Right ventricle myocardium superior (tissue), 1 donor: ENCODE results near the gene ABTB1. TPM values are rescaled to one million over a fixed set of nuclear protein-coding genes. Genes with fewer than 3 reads are reported as not detected.
"Not testable (repeated sequence)": the region's sequence is repeated elsewhere in the genome, so short reads cannot be mapped to it uniquely, and the experiment has no call there.

ENCODE experiments used
- ATAC-seq: fragments of 200-7000 bp; cut with Tn5 transposase; one replicate; pipeline ENCODE4 v1.9.1; 2020; ENCODE audit warnings: mild to moderate bottlenecking; ENCODE audit not compliant: poor library complexity
- DNase-seq: peaks from one replicate; pipeline ENCODE4 v3.0.0-alpha.2; 2020
- intact Hi-C: fragments of 100-400 bp; cut with DNase I; formaldehyde crosslinking; loops from one replicate; pipeline ENCODE4 v1.11.2; 2022
- total RNA-seq: library from RNA; stranded (reverse); fragmentation: NEBNext Ultra II Directional; extraction: Animal tissue kit (Norgen Biotek cat#: 25700); gene quantifications from one replicate; pipeline ENCODE4 v1.2.1, GENCODE V29; 2021
- donor health status: DM: no; HTN: yes; CAD: no; lungs with severe emphysema.

ABTB1 gene
- total RNA-seq, 1 donor from 2014 or later: 33.0 TPM

- no peak for DNase-seq
- intact Hi-C loops: no loop called here
- ATAC-seq: no peak
Measured at GRCh38 chr3:127646501-127647046, 26.2 kb upstream of the ABTB1 start.

- intact Hi-C loops: no loop called here
- ATAC-seq: no peak
Measured at GRCh38 chr3:127647166-127647844, 25.4 kb upstream of the ABTB1 start.

GRCh38 chr3:127647845-127648204 is 24.9 kb upstream of the ABTB1 start:
- DNase-seq: no peak
- intact Hi-C loops: no loop called here

More at GRCh38 chr3:127647166-127647844, 25.4 kb upstream of the ABTB1 start:
- no peak for DNase-seq

GRCh38 chr3:127650236-127650635 is 22.5 kb upstream of the ABTB1 start:
- intact Hi-C loops: loop anchor here (5.0 kb wide), 2 partner anchors 177 to 322 kb away; no protein-coding TSS in a partner anchor
- DNase-seq (no peak), ATAC-seq (no peak)

More at GRCh38 chr3:127647845-127648204, 24.9 kb upstream of the ABTB1 start:
- ATAC-seq: no peak

- no peak for ATAC-seq
- intact Hi-C loops: loop anchor here (5.0 kb wide), 2 partner anchors 176 to 321 kb away; no protein-coding TSS in a partner anchor
- no peak for DNase-seq
Measured at GRCh38 chr3:127651516-127652172, 21.1 kb upstream of the ABTB1 start.

- intact Hi-C loops: loop anchor here (5.0 kb wide), 2 partner anchors 175 to 320 kb away; no protein-coding TSS in a partner anchor
- DNase-seq: peak; percentile 61
- ATAC-seq: peak; percentile 93
Measured at GRCh38 chr3:127652246-127652995, 20.3 kb upstream of the ABTB1 start.

GRCh38 chr3:127654374-127654773 is 18.4 kb upstream of the ABTB1 start:
- intact Hi-C loops: loop anchor here (5.0 kb wide), 2 partner anchors 173 to 318 kb away; no protein-coding TSS in a partner anchor
- ATAC-seq: no peak
- DNase-seq: no peak

GRCh38 chr3:127654993-127655392 is 17.8 kb upstream of the ABTB1 start:
- ATAC-seq, DNase-seq: not testable (repeated sequence)
- intact Hi-C loops: loop anchor here (5.0 kb wide), 2 partner anchors 172 to 317 kb away; no protein-coding TSS in a partner anchor

GRCh38 chr3:127655641-127656040 is 17.1 kb upstream of the ABTB1 start:
- no peak for ATAC-seq
- DNase-seq: no peak
- intact Hi-C loops: no loop called here

GRCh38 chr3:127656906-127657305 is 15.8 kb upstream of the ABTB1 start:
- DNase-seq (no peak), ATAC-seq (no peak)
- intact Hi-C loops: no loop called here

GRCh38 chr3:127658234-127658633 is 14.5 kb upstream of the ABTB1 start:
- ATAC-seq: no peak
- intact Hi-C loops: no loop called here
- DNase-seq: no peak

GRCh38 chr3:127660621-127661251 is 12.0 kb upstream of the ABTB1 start:
- no peak for ATAC-seq
- no peak for DNase-seq
- intact Hi-C loops: no loop called here

GRCh38 chr3:127661600-127661999 is 11.2 kb upstream of the ABTB1 start:
- intact Hi-C loops: no loop called here
- ATAC-seq (no peak), DNase-seq (no peak)

- no peak for DNase-seq
- no peak for ATAC-seq
- intact Hi-C loops: no loop called here
Measured at GRCh38 chr3:127662001-127662469, 10.7 kb upstream of the ABTB1 start.

GRCh38 chr3:127663151-127663550 is 9.6 kb upstream of the ABTB1 start:
- intact Hi-C loops: no loop called here
- no peak for ATAC-seq
- DNase-seq: no peak

GRCh38 chr3:127665165-127665564 is 7.6 kb upstream of the ABTB1 start:
- no peak for DNase-seq
- ATAC-seq: no peak
- intact Hi-C loops: no loop called here

GRCh38 chr3:127665586-127665985 is 7.2 kb upstream of the ABTB1 start:
- intact Hi-C loops: no loop called here

GRCh38 chr3:127666676-127667075 is 6.1 kb upstream of the ABTB1 start:
- no peak for DNase-seq
- no peak for ATAC-seq
- intact Hi-C loops: no loop called here

More at GRCh38 chr3:127665586-127665985, 7.2 kb upstream of the ABTB1 start:
- no peak for ATAC-seq
- DNase-seq: no peak
